GM19238 (cell line): ENCODE results near the gene ICE2.
A peak's percentile ranks its signal among the peaks of the same experiment; 100 is the strongest.

Source experiments
- DNase-seq: peaks from one replicate; pipeline ENCODE4 v3.0.0; 2011; ENCODE audit warnings: low spot score; ENCODE audit not compliant: insufficient read length

The ICE2 gene

GRCh38 chr15:60389261-60390077 lies 89.5 kb downstream of the ICE2 start:
- DNase-seq = peak; percentile 18

DNA sequence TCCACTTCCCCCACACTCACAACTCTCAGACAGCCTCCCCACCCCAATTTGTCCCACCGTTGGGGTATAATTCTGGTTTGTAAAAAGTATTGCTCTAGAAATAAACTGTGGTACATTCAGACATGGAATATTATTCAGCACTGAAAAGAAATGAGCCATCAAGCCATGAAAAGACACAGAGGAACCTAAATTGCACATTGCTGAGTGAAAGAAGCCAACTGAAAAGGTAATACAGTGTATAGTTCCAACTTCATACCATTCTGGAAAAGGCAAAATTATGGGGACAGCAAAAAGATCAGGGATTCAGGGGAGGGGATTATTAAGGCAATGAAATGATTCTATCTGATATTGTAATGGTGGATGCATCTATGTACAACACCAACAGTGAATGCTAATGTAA lies 91.6 kb downstream of the ICE2 start:
- DNase-seq = no peak

DNA sequence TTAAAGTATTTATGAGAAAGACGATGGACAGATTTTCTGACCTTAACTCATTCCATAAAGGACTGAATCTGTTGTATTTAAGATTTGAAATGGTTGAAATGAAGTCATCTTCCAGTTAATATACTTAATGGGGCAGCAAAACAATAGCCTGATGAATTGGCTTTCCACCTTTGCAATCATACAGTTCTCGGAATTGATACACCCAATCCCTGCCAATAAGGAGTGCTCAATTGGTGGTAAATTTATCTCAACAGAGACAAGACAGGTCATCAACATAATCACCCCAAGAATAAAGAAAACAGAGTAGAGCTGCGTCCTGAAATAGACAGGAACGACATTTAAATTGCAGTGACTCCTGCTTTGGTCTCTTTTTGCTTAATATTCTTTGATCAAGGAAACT lies 92.3 kb downstream of the ICE2 start:
- no peak for DNase-seq

GRCh38 chr15:60385620-60386552 lies 93.1 kb downstream of the ICE2 start:
- DNase-seq = no peak

- no peak for DNase-seq
Measured at GRCh38 chr15:60384526-60385126, 94.3 kb downstream of the ICE2 start.

DNA sequence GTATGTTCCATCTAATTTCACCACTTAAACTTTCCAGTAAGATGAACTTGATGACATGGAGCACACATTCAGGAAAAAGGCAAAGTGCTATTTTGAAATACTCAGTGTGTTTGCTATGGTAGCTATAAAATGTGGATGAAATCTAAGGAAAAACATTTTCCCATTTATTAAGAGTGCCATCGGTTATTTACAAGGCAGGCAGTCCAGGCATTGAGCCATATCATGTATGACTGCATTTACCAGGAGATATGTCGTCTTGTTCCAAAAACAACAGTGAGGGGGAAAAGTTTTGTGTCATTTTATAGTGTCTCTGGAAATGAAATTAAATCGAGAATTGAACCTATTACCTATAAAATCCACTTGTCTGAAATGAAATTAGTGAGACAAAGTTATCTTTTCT lies 94.9 kb downstream of the ICE2 start:
- DNase-seq = no peak

- no peak for DNase-seq
Measured at GRCh38 chr15:60382773-60383674, 95.9 kb downstream of the ICE2 start.

DNA sequence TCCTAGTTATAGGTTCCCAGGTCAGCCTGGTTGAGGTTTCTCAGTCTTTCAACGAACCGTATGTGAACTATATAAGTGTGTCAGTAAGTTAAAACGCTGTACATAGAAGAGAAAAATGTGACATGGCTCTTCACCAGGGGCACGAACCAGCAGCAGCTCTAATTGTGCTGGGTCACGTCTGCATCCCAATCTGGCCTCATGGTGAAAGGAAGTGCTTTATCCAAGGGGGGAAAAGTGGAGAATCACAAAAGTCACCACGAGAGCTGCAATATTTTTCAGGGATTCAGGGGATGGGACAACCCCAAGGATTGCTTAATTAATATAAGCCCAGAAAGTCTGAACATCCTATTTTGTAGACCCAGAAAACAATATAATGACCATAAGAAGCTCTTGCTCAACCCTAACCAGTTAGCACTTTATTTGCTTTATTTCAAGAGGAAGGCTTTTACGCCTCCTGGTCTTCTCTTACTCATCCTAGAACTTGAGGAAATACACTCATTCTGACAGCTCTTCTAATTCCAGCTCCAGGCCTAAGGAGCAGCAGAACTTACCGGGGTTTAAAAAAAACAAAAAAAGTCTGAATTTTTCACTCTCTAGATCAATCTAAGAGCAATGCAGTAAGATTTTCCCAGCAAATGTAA lies 97.7 kb downstream of the ICE2 start:
- DNase-seq = no peak

- no peak for DNase-seq
Measured at GRCh38 chr15:60379525-60380274, 99.2 kb downstream of the ICE2 start.

DNA sequence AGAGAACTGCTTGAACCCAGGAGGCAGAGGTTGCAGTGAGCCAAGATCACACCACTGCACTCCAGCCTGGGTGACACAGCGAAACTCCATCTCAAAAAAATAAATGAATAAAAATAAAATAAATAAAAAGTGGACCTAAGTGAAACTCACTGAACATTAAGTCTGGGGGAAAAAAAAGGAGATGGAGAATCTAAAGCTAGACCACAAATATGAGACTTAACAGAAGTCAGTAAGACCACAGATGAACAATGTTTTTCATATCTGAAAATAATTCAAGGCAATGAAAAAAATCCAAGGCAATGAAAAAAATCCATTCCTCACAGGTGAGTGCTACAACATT lies 99.8 kb downstream of the ICE2 start:
- no peak for DNase-seq

GRCh38 chr15:60376677-60377095 lies 102.3 kb downstream of the ICE2 start:
- no peak for DNase-seq

DNA sequence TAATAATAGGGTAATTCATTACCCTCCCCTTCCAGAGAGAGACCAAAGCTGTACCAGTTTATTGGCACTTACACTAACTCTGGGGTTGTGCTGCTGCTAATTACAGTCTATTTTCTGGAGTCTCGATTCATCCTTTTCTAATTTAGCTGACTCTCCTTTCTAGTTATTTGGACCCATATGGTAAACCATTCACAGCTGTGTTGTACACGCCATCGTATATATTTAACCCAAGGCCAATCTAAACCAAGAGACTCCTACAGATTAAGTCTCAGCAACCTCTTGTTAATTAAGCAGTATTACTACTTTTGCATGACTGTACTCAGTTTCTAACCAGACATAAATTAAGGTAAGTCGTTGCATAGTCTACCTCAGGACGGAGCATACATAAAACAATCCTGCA lies 103.6 kb downstream of the ICE2 start:
- no peak for DNase-seq

GRCh38 chr15:60374628-60375081 lies 104.3 kb downstream of the ICE2 start:
- DNase-seq = no peak

- no peak for DNase-seq
Measured at GRCh38 chr15:60374209-60374608, 104.7 kb downstream of the ICE2 start.

- no peak for DNase-seq
Measured at GRCh38 chr15:60373745-60374144, 105.2 kb downstream of the ICE2 start.

GRCh38 chr15:60373327-60373726 lies 105.6 kb downstream of the ICE2 start:
- DNase-seq = no peak

- DNase-seq = no peak
Measured at GRCh38 chr15:60372756-60373155, 106.2 kb downstream of the ICE2 start.

DNA sequence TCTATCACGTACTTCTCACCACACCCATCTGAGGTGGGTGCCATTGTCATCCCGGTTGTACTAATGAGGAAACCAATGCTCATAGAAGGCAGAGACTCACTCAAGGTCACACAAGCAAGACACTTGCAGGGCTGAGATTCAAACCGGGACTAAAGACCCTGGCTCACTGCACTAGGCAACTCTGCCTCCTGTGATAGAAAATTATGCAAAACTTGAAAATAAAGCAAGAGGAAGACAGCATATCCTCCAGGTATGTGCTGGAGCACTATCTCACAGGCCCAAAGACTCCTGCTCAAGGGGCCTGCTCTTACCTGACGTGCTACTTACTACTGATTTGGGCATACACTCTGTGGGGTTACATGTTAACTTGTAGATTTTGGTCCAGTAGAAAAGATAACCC lies 106.7 kb downstream of the ICE2 start:
- DNase-seq = no peak

DNA sequence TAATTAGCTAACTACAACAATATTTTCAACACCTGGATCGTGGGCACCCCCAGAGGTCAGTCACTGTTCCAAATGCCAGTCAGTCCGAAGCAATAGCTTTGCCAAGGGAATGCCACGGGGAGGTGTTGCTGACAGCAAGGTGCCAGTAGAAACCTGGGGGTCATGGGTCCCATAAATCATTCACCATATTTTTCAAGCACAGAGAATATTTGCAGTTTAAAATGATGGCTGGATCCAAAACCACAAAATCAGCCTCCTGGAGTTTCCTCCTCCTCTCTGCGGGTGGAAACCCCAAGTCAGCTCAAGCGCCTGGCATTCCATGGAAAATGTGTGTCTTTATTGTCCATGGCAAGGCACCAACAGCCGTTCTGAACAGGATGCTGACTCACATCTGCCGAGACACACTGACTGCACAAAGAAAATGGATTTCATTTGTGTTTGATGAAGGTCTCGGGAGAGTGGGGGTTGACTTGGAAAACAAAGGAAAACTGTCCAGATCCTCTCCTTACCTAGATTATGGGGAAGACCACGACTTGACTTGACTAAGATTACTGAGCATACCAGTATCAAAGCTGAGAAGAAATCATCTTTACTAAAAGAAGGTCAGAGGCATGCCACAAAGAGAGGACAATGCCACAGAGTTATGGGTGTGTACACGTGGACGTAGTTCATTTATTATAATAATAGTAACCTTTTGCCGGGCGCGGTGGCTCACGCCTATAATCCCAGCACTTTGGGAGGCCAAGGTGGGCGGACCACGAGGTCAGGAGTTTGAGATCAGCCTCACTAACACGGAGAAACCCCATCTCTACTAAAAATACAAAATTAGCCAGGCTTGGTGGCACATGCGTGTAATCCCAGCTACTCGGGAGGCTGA lies 107.5 kb downstream of the ICE2 start:
- DNase-seq = no peak
